Measurements from ENCODE around the gene SH3GLB1. TPM values are rescaled to one million over a fixed set of nuclear protein-coding genes. Genes with fewer than 3 reads are reported as not detected.

SH3GLB1 gene
- total RNA-seq, 1 donor = 47.9 TPM

- no peak overlapping the region for H3K4me3 ChIP-seq (ENCODE audit: low read depth, low read length)
- TF ChIP-seq, protein P1, sequence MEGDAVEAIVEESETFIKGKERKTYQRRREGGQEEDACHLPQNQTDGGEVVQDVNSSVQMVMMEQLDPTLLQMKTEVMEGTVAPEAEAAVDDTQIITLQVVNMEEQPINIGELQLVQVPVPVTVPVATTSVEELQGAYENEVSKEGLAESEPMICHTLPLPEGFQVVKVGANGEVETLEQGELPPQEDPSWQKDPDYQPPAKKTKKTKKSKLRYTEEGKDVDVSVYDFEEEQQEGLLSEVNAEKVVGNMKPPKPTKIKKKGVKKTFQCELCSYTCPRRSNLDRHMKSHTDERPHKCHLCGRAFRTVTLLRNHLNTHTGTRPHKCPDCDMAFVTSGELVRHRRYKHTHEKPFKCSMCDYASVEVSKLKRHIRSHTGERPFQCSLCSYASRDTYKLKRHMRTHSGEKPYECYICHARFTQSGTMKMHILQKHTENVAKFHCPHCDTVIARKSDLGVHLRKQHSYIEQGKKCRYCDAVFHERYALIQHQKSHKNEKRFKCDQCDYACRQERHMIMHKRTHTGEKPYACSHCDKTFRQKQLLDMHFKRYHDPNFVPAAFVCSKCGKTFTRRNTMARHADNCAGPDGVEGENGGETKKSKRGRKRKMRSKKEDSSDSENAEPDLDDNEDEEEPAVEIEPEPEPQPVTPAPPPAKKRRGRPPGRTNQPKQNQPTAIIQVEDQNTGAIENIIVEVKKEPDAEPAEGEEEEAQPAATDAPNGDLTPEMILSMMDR (IDR thresholded peaks at IDR 0.05; ENCODE audit: insufficient read depth, low read depth, low read length) = no peak
Measured at GRCh38 chr1:86757272-86757984, 53.1 kb downstream of the SH3GLB1 start.

GRCh38 chr1:86758570-86758969 is 54.2 kb downstream of the SH3GLB1 start:
- no peak for DNase-seq (ENCODE audit: low read depth)
- TF ChIP-seq, protein P1 (IDR thresholded peaks at IDR 0.05; ENCODE audit: insufficient read depth, low read depth, low read length) = no peak
- no peak overlapping the region for H3K4me3 ChIP-seq (ENCODE audit: low read depth, low read length)

More at GRCh38 chr1:86757272-86757984, 53.1 kb downstream of the SH3GLB1 start:
- peak; percentile 88 for DNase-seq (ENCODE audit: low read depth)

DNA sequence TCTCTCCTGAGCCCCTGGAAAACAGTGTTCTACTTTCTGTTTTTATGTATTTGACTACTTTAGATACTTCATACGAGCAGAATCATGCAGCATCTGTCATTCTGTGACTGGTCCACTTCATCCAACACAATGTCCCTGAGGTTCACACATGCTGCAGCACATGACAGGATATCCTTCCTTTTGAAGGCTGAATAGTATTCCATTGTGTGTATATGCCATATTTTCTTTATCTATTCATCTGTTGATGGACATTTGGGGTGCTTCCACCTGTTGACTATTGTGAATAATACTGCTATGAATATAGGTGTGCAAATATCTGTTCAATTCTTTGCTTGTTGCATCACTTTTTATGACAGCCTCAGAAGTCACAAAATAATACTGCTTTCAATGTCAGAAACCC is 55.8 kb downstream of the SH3GLB1 start:
- no peak overlapping the region for H3K4me3 ChIP-seq (ENCODE audit: low read depth, low read length)
- TF ChIP-seq, protein P1 (IDR thresholded peaks at IDR 0.05; ENCODE audit: insufficient read depth, low read depth, low read length) = no peak
- DNase-seq (ENCODE audit: low read depth) = no peak

DNA sequence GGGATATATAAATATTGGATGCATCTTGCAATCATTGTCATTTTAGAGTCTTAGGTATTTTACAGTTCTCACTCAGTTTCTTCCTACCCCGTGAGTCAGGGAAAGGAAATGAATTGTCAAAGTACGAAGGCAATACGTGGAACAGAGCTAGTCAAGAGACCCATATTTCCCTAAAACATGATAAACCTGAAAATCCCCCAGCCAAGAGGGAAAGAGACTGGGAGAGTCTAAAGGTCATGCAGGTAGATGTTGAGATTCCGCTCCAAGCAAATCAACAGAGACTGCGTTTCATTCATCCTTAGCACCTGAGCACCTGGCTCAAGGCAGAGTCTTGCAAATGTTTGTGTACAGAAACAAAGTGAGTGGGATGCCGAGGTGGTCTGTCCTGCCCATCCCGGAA is 58.0 kb downstream of the SH3GLB1 start:
- TF ChIP-seq, protein P1 (IDR thresholded peaks at IDR 0.05; ENCODE audit: insufficient read depth, low read depth, low read length) = no peak
- no peak overlapping the region for H3K4me3 ChIP-seq (ENCODE audit: low read depth, low read length)
- DNase-seq (ENCODE audit: low read depth) = no peak

DNA sequence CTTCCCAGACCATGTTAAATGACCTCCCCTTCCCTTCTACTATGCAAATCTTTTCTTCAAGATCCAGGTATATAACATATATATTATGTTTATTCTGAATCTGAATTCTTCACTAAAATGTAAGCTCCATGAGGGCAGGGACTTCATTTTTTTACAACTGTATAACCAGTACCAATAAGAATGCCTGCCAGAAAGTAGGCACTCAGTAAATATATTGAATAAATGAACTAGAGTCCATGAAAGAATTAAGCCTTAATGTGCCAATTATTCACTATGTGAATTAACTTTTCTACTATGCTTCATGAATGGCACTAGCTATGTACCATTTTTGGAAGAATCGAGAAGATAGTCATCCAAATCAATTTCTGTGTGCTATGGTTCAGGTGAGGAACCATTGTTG is 60.1 kb downstream of the SH3GLB1 start:
- DNase-seq (ENCODE audit: low read depth) = no peak
- H3K4me3 ChIP-seq (ENCODE audit: low read depth, low read length) = no peak overlapping the region
- TF ChIP-seq, protein P1 (IDR thresholded peaks at IDR 0.05; ENCODE audit: insufficient read depth, low read depth, low read length) = no peak

- peak; percentile 86 for DNase-seq (ENCODE audit: low read depth)
- TF ChIP-seq, protein P1 (IDR thresholded peaks at IDR 0.05; ENCODE audit: insufficient read depth, low read depth, low read length) = no peak
- no peak overlapping the region for H3K4me3 ChIP-seq (ENCODE audit: low read depth, low read length)
Measured at GRCh38 chr1:86765073-86765472, 60.7 kb downstream of the SH3GLB1 start.

DNA sequence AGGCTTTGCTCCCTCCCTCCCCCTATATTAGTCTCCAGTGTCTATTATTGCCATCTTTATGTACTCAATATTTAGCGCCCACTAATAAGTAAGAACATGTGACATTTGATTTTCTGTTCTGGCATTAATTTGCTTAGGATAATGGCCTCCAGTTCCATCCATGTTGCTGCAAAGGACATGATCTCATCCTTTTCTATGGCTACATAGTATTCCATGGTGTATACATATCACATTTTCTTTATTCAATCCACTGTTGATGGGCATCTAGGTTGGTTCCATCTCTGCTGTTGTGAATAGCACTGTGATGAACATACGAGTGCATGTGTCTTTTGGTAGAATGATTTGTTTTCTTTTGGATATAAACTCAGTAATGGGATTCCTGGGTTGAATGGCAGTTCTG is 61.3 kb downstream of the SH3GLB1 start:
- TF ChIP-seq, protein P1 (IDR thresholded peaks at IDR 0.05; ENCODE audit: insufficient read depth, low read depth, low read length) = no peak
- no peak overlapping the region for H3K4me3 ChIP-seq (ENCODE audit: low read depth, low read length)

More for the DNA sequence above, 61.3 kb downstream of the SH3GLB1 start:
- no peak for DNase-seq (ENCODE audit: low read depth)
